ENCODE measurements around the gene ZNF549.

The ZNF549 gene

GRCh38 chr19:57570707-57571106, 43.6 kb downstream of the ZNF549 start:
- DNase-seq: no peak

GRCh38 chr19:57572415-57572947, 45.3 kb downstream of the ZNF549 start:
- DNase-seq: no peak

GRCh38 chr19:57576661-57577060, 49.5 kb downstream of the ZNF549 start:
- no peak for DNase-seq

- peak; percentile 68 for DNase-seq
Observed at GRCh38 chr19:57578487-57579205, 51.5 kb downstream of the ZNF549 start, which contains the start of gene ZNF416. TSS of gene ZNF416 (minus strand) at chr19:57578911. CDS start at chr19:57578704, 207 bp downstream.

- no peak for DNase-seq
Observed at GRCh38 chr19:57583104-57583520, 56.0 kb downstream of the ZNF549 start.

GRCh38 chr19:57583521-57584416, 56.6 kb downstream of the ZNF549 start, which contains the start of gene ZIK1:
TSS of gene ZIK1 (plus strand) at chr19:57584145. CDS start at chr19:57584357, 212 bp downstream.
- DNase-seq: no peak

GRCh38 chr19:57587529-57587928, 60.4 kb downstream of the ZNF549 start:
- no peak for DNase-seq

GRCh38 chr19:57599377-57599760, 72.2 kb downstream of the ZNF549 start:
- no peak for DNase-seq

GRCh38 chr19:57599761-57600383, 72.7 kb downstream of the ZNF549 start, which contains the start of gene ZNF530:
TSS of gene ZNF530 (plus strand) at chr19:57599885. CDS start at chr19:57604346, 4,461 bp downstream.
- DNase-seq: peak; percentile 24

- DNase-seq: no peak
Observed at GRCh38 chr19:57606931-57607330, 79.8 kb downstream of the ZNF549 start.
